ENCODE data around the gene USP11. TPM values are rescaled to one million over a fixed set of nuclear protein-coding genes. Genes with fewer than 3 reads are reported as not detected.

Gene USP11
- total and polyA plus RNA-seq, 2 of the 4 experiments (the other 2 are of a cell fraction): 33.5 to 59.7 TPM

GRCh38 chrX:47216393-47216925 is 16.4 kb upstream of the USP11 start:
- peaks cover 42% of the 10 kb centered on the region for H3K36me3 ChIP-seq (ENCODE audit: control insufficient read depth, insufficient read depth, low read length)
- dilution Hi-C loops (cut with HindIII; ENCODE audit: low sequenced_read_pairs, unreplicated experiment): no loop called here
- no peak overlapping the region for H4K5ac ChIP-seq (ENCODE audit: low read depth, low read length)
- no peak overlapping the region for H2AK9ac ChIP-seq (replicated peaks; ENCODE audit: low read depth, low read length, poor library complexity)
- H2BK20ac ChIP-seq (ENCODE audit: low read depth, low read length): no peak overlapping the region
- intact Hi-C loops (cut with micrococcal nuclease): no loop called here
- ATAC-seq (ENCODE audit: low read depth): no peak
- H2AK5ac ChIP-seq (ENCODE audit: low read depth, low read length): no peak overlapping the region
- no peak overlapping the region for H2BK5ac ChIP-seq (ENCODE audit: low read depth, low read length, poor library complexity, severe bottlenecking)
- TF ChIP-seq FOS (IDR thresholded peaks at IDR 0.05; ENCODE audit: low read depth, low read length): no peak
- no peak for TF ChIP-seq RCOR1 (IDR thresholded peaks at IDR 0.05; ENCODE audit: insufficient replicate concordance, low read length)
- TF ChIP-seq RFX5 (IDR thresholded peaks at IDR 0.05; ENCODE audit: low read depth, low read length): no peak
- no peak for TF ChIP-seq SMC3 (IDR thresholded peaks at IDR 0.05; ENCODE audit: low read depth, low read length)
- no peak for TF ChIP-seq MXI1 (IDR thresholded peaks at IDR 0.05; ENCODE audit: borderline replicate concordance, low read depth, low read length)
- TF ChIP-seq POLR2A (IDR thresholded peaks at IDR 0.05; ENCODE audit: low read depth, low read length): no peak
- TF ChIP-seq MAFK (IDR thresholded peaks at IDR 0.05; ENCODE audit: low read depth, low read length): no peak
- TF ChIP-seq CTCF (conservative IDR thresholded peaks at IDR 0.05; ENCODE audit: low read depth, low read length): no peak
- no peak for TF ChIP-seq ELK1 (IDR thresholded peaks at IDR 0.05; ENCODE audit: borderline replicate concordance, low read depth, low read length)
- TF ChIP-seq RAD21 (IDR thresholded peaks at IDR 0.05; ENCODE audit: low read length): no peak
- no peak for TF ChIP-seq USF2 (IDR thresholded peaks at IDR 0.05; ENCODE audit: low read depth, low read length)
- TF ChIP-seq CEBPB (IDR thresholded peaks at IDR 0.05; ENCODE audit: low read depth, low read length): 0 out of 2 replicates have a peak, but pooled peaks have one; percentile 3
- no peak for TF ChIP-seq MAZ (IDR thresholded peaks at IDR 0.05; ENCODE audit: borderline replicate concordance, low read depth, low read length)
- no peak for TF ChIP-seq CHD1 (IDR thresholded peaks at IDR 0.05; ENCODE audit: low read depth, low read length)
- 0 out of 2 replicates have a peak, but pooled peaks have one; percentile 10 for TF ChIP-seq BHLHE40 (IDR thresholded peaks at IDR 0.05; ENCODE audit: low read depth, low read length)
- TF ChIP-seq NFE2L2 (IDR thresholded peaks at IDR 0.05; ENCODE audit: low read depth, low read length): no peak
- no peak for DNase-seq
- ChIA-PET CTCF (no interaction called here), POLR2A (ENCODE audit: unreplicated experiment) (no interaction called here)
- 86% methylated on average over 3 of the region's 8 CpGs; no CpG with 5 or more reads in 1 of the 2 experiments for WGBS, 2 experiments (ENCODE audit: extremely low coverage in 2 of 2, insufficient read length in 1 of 2)
- no peak overlapping the region for H3K18ac ChIP-seq (ENCODE audit: low read depth, low read length)
- in situ Hi-C loops (cut with MboI; ENCODE audit: low sequenced_read_pairs): loop anchor here (25.0 kb wide), 1 partner anchor 421 kb away; the partner anchor contains the start of gene CFP
- no peak overlapping the region for H2BK120ac ChIP-seq (ENCODE audit: low read depth, low read length)
- no peaks in the 10 kb centered on the region for H3K27me3 ChIP-seq (ENCODE audit: control insufficient read depth, insufficient read depth, low read length)
- no peak overlapping the region for H4K91ac ChIP-seq (ENCODE audit: insufficient read depth, low read depth, low read length)
- H3K23ac ChIP-seq (ENCODE audit: low read depth, low read length): no peak overlapping the region
- no TSS peak for BruUV-seq (replicated peaks)
- no peak overlapping the region for H3K14ac ChIP-seq (replicated peaks; ENCODE audit: low read depth, low read length)
- no peak overlapping the region for H3K4me2 ChIP-seq (ENCODE audit: low read depth, low read length)
- peaks cover 0 to 39% of the 10 kb centered on the region in 2 experiments; a peak in 2 of 4 replicates for H3K79me1 ChIP-seq (ENCODE audit: low read depth in 1 of 2, low read length in 2 of 2)
- no peak overlapping the region for H3K4ac ChIP-seq (ENCODE audit: low read depth, low read length)
- peaks cover 10% of the 10 kb centered on the region; the same call in 1 of the 2 replicates for H3K4me1 ChIP-seq (ENCODE audit: control insufficient read depth, insufficient read depth, low read length)
- no peak overlapping the region for H3K27ac ChIP-seq (ENCODE audit: insufficient read depth, low read length)
- H3K56ac ChIP-seq (ENCODE audit: extremely low read depth, insufficient read depth, low read length): no peak overlapping the region
- H4K20me1 ChIP-seq (ENCODE audit: insufficient read depth, low read length): peaks cover 84% of the 10 kb centered on the region
- no peak overlapping the region for H3K4me3 ChIP-seq (ENCODE audit: insufficient read depth, low read depth, low read length)
- H3K9me3 ChIP-seq (ENCODE audit: control insufficient read depth, insufficient read depth, low read length): no peaks in the 10 kb centered on the region
- no peak overlapping the region for H4K8ac ChIP-seq (ENCODE audit: low read depth in 2 of 2, low read length in 2 of 2)
- H3K9me1 ChIP-seq (ENCODE audit: insufficient read depth, low read length): peaks cover 26% of the 10 kb centered on the region
- H2AFZ ChIP-seq (replicated peaks; ENCODE audit: low read length, poor library complexity): no peak overlapping the region
- H2BK15ac ChIP-seq (ENCODE audit: low read depth, low read length): no peak overlapping the region
- no peak overlapping the region for H3K9ac ChIP-seq (ENCODE audit: low read depth, low read length)

All from IMR-90 (cell line).